Non-pigmented ciliary epithelial cell (primary cell): ENCODE results near the gene RPS16.
"Not testable (repeated sequence)": the region's sequence is repeated elsewhere in the genome, so short reads cannot be mapped to it uniquely, and the experiment has no call there.

Experiments
- DNase-seq: peaks from one replicate; pipeline ENCODE4 v3.0.0-alpha.2; 2010; ENCODE audit warnings: low read depth

The RPS16 gene

GRCh38 chr19:39435499-39436349 is at the start of gene RPS16:
TSS of gene RPS16 (minus strand) at chr19:39435949. CDS start at chr19:39435895, 54 bp downstream.
- peak; percentile 79 for DNase-seq

GRCh38 chr19:39483141-39483540 is 47.4 kb upstream of the RPS16 start:
- no peak for DNase-seq

- no peak for DNase-seq
These were observed 45.9 kb upstream of the RPS16 start for GRCh38 chr19:39481676-39482075.

- no peak for DNase-seq
These were observed 45.4 kb upstream of the RPS16 start for GRCh38 chr19:39481229-39481545.

GRCh38 chr19:39480337-39481228 is 44.8 kb upstream of the RPS16 start, which contains the start of gene TIMM50:
TSS of gene TIMM50 (plus strand) at chr19:39480838. CDS start at chr19:39480854, 16 bp downstream.
- peak; percentile 46 for DNase-seq

DNA sequence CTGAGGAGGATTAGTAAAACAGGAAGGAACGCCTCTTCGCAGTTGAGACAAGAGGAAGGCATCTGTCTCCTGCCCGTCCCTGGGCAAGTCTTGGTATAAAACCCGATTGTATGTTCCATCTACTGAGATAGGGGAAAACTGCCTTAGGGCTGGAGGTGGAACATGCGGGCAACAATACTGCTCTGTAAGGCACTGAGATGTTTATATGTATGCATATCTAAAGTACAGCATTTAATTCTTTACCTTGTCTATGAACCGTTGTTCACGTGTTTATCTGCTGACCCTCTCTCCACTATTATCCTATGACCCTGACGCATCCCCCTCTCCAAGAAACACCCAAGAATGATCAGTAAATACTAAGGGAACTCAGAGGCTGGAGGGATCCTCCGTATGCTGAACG is 44.2 kb upstream of the RPS16 start:
- DNase-seq: no peak

- not testable (repeated sequence) for DNase-seq
These were observed 43.6 kb upstream of the RPS16 start for GRCh38 chr19:39479319-39479801.

DNA sequence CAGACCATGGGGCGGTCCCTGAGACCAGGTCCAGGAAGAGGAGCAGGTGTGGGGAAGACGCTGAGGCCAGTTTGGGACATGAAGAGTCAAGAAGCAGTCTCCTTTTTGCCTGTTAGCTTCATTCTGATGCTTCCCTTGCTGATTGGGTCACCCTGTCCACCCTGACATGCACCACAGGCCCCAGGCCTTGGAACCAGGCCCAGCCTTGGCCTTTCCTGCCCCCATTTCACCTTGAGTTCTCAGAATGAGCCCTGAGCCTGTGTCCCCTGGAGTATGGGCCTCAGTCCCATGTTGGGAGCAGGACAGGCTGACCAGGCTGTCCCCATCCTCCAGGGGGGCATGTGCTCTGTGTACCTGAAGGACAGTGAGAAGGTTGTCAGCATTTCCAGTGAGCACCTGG is 40.0 kb upstream of the RPS16 start:
- DNase-seq: no peak

- no peak for DNase-seq
These were observed 38.4 kb upstream of the RPS16 start for GRCh38 chr19:39474139-39474620.

- no peak for DNase-seq
These were observed 37.8 kb upstream of the RPS16 start for GRCh38 chr19:39473443-39473960.

DNA sequence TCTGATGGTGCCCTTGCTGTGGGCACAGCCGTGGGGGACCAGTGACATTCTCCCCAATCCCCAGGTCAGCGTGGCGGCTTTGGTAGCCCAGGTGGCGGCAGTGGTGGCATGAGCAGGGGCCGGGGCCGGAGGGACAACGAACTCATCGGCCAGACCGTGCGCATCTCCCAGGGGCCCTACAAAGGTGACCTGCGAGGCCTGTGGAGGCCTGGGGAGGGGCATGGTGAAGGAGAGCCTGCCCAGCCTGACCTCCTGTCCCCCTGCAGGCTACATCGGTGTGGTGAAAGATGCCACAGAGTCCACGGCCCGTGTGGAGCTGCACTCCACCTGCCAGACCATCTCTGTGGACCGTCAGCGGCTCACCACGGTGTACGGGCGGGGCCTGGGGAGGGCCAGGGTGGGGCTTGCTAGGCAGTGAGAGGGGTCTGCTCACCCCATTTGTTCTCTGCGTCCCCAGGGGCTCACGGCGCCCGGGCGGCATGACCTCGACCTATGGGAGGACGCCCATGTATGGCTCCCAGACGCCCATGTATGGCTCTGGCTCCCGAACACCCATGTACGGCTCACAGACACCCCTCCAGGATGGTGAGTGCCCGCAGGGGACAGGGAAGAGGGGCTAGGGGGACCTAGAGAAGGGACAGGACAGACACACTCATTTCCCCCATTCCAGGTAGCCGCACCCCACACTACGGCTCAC is 37.1 kb upstream of the RPS16 start:
- no peak for DNase-seq

- DNase-seq: no peak
These were observed 36.2 kb upstream of the RPS16 start for GRCh38 chr19:39471756-39472536.

- DNase-seq: no peak
These were observed 35.1 kb upstream of the RPS16 start for GRCh38 chr19:39470724-39471339.

- no peak for DNase-seq
These were observed 33.8 kb upstream of the RPS16 start for GRCh38 chr19:39469567-39469966.

- no peak for DNase-seq
These were observed 33.3 kb upstream of the RPS16 start for GRCh38 chr19:39469036-39469435.

- DNase-seq: no peak
These were observed 32.2 kb upstream of the RPS16 start for GRCh38 chr19:39467941-39468340.

DNA sequence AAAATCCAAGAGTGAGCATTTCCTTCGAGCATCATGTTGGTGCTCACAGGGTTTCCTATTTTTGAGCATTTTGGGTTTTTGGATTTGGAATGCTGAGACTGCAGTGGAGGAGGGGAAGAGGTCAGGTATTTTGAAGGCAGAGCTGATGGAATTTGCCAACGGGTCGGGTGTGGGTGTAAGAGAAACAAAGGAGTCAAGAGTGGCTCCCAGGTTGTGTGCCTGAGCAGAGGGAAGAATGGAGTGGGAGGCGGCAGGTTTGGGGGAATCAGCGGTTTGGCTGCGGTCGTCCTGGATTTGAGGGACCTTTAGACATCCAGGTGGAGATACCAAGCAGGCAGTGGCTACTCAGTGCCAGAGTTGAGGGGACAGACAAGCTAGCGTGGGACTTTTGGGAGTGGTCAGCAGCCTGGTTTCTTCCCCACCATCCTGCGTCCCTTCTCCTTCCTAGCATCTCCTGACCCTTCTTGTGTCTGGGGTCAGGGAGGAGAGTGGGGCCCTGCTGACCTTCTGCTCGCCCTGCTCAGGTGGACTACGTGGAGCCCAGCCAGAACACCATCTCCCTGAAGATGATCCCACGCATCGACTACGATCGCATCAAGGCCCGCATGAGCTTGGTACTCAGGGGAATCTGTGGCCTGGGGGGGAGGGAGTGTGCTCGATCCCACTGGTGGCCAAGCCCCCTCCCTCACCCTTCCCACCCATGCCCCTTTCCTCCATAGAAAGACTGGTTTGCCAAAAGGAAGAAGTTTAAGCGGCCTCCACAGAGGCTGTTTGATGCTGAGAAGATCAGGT is 30.4 kb upstream of the RPS16 start:
- no peak for DNase-seq

DNA sequence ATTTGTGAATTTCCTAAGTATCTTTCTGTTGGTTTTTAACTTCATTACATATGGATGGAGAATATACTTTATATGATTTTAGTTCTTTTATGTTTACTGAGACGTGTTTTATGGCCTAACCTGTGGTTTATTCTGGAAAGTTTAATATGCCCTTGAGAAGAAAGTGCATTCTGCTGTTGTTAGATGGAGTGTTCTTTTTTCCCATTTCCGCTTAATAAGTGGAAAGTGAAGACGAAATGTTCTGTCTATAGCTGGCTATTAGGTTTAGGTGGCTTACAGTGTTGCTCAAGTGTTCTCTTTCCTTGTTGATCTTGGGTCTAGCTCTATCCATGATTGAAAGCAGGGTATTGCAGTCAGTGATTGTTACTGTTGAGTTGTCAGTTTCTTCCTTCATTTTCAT is 27.7 kb upstream of the RPS16 start:
- no peak for DNase-seq

GRCh38 chr19:39451257-39451656 is 15.5 kb upstream of the RPS16 start:
- DNase-seq: not testable (repeated sequence)
